Measurements from ENCODE around the gene SLC26A2. TPM values are rescaled to one million over a fixed set of nuclear protein-coding genes. Genes with fewer than 3 reads are reported as not detected.
"Not testable (repeated sequence)": the region's sequence is repeated elsewhere in the genome, so short reads cannot be mapped to it uniquely, and the experiment has no call there.

Gene SLC26A2
- total RNA-seq, 2 donors from 2014 or later = 6.9 to 8.9 TPM

- no peak overlapping the region for H3K4me3 Mint-ChIP-seq
- H3K27ac Mint-ChIP-seq = no peak overlapping the region
- peaks cover 100% of the 10 kb centered on the region for H3K36me3 Mint-ChIP-seq (ENCODE audit: low read depth)
- H3K4me1 Mint-ChIP-seq = peaks cover 6% of the 10 kb centered on the region
- H3K27me3 Mint-ChIP-seq = no peaks in the 10 kb centered on the region
- ATAC-seq (replicated peaks) = no peak
- no peaks in the 10 kb centered on the region for H3K9me3 Mint-ChIP-seq
These were observed 56.9 kb downstream of the SLC26A2 start for GRCh38 chr5:150017226-150018005.

DNA sequence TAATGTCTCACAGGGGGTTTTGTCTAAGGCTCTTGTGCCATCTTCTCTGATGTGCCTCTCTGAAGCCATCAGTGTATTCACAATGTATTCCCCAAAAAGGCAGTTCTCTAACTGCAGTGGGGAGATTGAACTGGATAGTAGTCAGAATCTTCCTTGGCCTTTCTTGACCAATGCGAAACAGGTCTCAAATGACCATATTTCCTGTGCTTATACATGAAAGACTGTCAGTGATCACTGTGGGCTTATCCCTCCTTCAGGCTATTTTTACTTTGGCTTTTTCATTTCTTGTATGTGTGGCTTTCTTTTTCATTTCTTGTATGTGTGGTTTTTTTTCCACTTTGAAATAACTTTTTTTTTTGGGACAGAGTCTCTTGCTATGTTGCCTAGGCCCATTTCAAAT lies 59.7 kb downstream of the SLC26A2 start:
- H3K4me3 Mint-ChIP-seq = no peak overlapping the region
- H3K9me3 Mint-ChIP-seq = no peaks in the 10 kb centered on the region
- peaks cover 6% of the 10 kb centered on the region for H3K4me1 Mint-ChIP-seq
- H3K36me3 Mint-ChIP-seq (ENCODE audit: low read depth) = peaks cover 99% of the 10 kb centered on the region
- peak; percentile 21 for ATAC-seq (replicated peaks)
- H3K27me3 Mint-ChIP-seq = no peaks in the 10 kb centered on the region
- peak overlapping the region; percentile 6 for H3K27ac Mint-ChIP-seq

DNA sequence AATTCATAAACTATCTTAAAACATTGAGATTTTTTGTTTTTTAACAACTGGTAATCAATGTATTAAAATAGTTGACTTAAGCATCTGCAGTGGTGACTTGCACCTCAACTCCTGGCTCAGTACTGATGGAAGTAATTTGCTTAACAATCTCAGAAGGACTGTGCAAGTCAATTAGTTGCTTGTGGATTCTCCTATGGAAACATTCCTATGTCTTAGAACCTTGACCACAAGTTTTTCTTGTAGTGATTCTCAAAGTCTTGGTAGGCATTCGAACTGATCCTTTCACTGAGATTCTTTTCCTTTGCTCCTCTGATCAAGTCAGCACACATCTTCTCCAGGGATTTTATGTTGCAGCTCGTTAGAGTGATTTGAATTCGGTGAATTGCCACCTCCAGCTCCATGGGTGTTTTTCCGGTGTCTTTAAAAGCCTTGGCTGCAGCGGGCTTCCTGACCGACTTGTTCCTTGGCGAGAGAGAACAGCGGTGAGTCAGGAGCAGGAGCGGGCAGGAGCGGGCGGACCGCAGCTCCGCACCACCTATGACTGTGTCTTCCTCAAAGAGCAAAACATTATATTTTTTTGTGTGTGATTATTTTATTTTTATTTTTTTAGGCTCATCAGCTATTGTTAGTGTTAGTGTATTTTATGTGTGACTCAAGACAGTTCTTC lies 61.1 kb downstream of the SLC26A2 start:
- Mint-ChIP-seq H3K27me3 (no peaks in the 10 kb centered on the region), H3K4me3 (no peak overlapping the region), H3K36me3 (ENCODE audit: low read depth) (peaks cover 99% of the 10 kb centered on the region), H3K9me3 (no peaks in the 10 kb centered on the region), H3K4me1 (peaks cover 6% of the 10 kb centered on the region), H3K27ac (peak overlapping the region; percentile 74)
- ATAC-seq (replicated peaks) = no peak

DNA sequence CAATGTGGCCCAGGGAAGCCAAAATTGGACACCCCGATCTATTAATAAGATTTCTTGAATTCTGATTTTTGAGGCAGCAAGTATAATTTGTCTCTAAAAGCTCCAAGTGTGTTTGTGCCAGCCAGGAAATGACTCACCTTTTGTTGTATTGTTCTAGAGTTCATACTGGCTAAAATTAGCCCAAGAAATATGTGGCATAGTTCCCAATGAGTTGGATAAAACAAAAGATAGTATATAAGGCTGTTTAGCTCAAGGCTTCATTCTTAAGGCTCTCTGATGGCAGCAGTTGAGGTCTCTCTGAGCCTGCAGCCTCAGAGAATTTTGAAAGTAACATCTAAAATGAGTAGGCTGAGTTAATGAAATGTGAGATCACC lies 61.6 kb downstream of the SLC26A2 start:
- no peaks in the 10 kb centered on the region for H3K9me3 Mint-ChIP-seq
- H3K36me3 Mint-ChIP-seq (ENCODE audit: low read depth) = peaks cover 99% of the 10 kb centered on the region
- peak overlapping the region; percentile 74 for H3K27ac Mint-ChIP-seq
- ATAC-seq (replicated peaks) = no peak
- H3K4me3 Mint-ChIP-seq = no peak overlapping the region
- no peaks in the 10 kb centered on the region for H3K27me3 Mint-ChIP-seq
- H3K4me1 Mint-ChIP-seq = peaks cover 6% of the 10 kb centered on the region

DNA sequence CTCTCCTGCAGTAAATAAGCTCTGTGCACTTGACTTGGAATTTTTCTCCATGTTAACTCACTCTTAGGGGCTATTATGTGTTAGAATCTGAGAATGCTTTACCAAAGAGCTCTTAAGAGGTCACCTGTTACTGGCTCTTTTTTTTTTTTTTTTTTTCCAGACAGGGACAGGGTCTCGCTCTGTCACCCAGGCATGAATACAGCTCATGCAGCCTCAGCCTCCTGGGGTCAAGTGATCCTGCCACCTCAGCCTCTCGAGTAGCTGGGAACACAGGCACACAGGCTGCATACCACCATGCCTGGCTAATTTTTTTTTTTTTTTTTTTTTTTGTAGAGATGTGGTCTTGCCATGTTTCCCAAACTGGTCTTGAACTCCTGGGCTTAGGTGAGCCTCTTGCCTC lies 62.1 kb downstream of the SLC26A2 start:
- H3K9me3 Mint-ChIP-seq = no peaks in the 10 kb centered on the region
- no peak for ATAC-seq (replicated peaks)
- H3K27me3 Mint-ChIP-seq = no peaks in the 10 kb centered on the region
- peak overlapping the region; percentile 74 for H3K27ac Mint-ChIP-seq
- peaks cover 6% of the 10 kb centered on the region for H3K4me1 Mint-ChIP-seq
- no peak overlapping the region for H3K4me3 Mint-ChIP-seq
- peaks cover 99% of the 10 kb centered on the region for H3K36me3 Mint-ChIP-seq (ENCODE audit: low read depth)

GRCh38 chr5:150023136-150023535 lies 62.6 kb downstream of the SLC26A2 start:
- H3K27me3 Mint-ChIP-seq = no peaks in the 10 kb centered on the region
- H3K36me3 Mint-ChIP-seq (ENCODE audit: low read depth) = peaks cover 99% of the 10 kb centered on the region
- no peak overlapping the region for H3K4me3 Mint-ChIP-seq
- peaks cover 6% of the 10 kb centered on the region for H3K4me1 Mint-ChIP-seq
- ATAC-seq (replicated peaks) = no peak
- H3K9me3 Mint-ChIP-seq = no peaks in the 10 kb centered on the region
- H3K27ac Mint-ChIP-seq = no peak overlapping the region

- peaks cover 99% of the 10 kb centered on the region for H3K36me3 Mint-ChIP-seq (ENCODE audit: low read depth)
- no peak overlapping the region for H3K4me3 Mint-ChIP-seq
- no peaks in the 10 kb centered on the region for H3K27me3 Mint-ChIP-seq
- H3K4me1 Mint-ChIP-seq = peaks cover 6% of the 10 kb centered on the region
- ATAC-seq (replicated peaks) = no peak
- no peaks in the 10 kb centered on the region for H3K9me3 Mint-ChIP-seq
- H3K27ac Mint-ChIP-seq = peak overlapping the region; percentile 23
These were observed 63.9 kb downstream of the SLC26A2 start for GRCh38 chr5:150024346-150024984.

- no peak overlapping the region for H3K27ac Mint-ChIP-seq
- H3K27me3 Mint-ChIP-seq = no peaks in the 10 kb centered on the region
- H3K36me3 Mint-ChIP-seq (ENCODE audit: low read depth) = peaks cover 98% of the 10 kb centered on the region
- peaks cover 6% of the 10 kb centered on the region for H3K4me1 Mint-ChIP-seq
- ATAC-seq (replicated peaks) = no peak
- no peak overlapping the region for H3K4me3 Mint-ChIP-seq
- H3K9me3 Mint-ChIP-seq = no peaks in the 10 kb centered on the region
These were observed 66.2 kb downstream of the SLC26A2 start for GRCh38 chr5:150026682-150027172.

GRCh38 chr5:150028047-150028446 lies 67.5 kb downstream of the SLC26A2 start:
- not testable (repeated sequence) for ATAC-seq (replicated peaks); H3K4me3 Mint-ChIP-seq; H3K9me3 Mint-ChIP-seq; H3K4me1 Mint-ChIP-seq; H3K27me3 Mint-ChIP-seq; H3K27ac Mint-ChIP-seq
- H3K36me3 Mint-ChIP-seq (ENCODE audit: low read depth) = peaks cover 98% of the 10 kb centered on the region

DNA sequence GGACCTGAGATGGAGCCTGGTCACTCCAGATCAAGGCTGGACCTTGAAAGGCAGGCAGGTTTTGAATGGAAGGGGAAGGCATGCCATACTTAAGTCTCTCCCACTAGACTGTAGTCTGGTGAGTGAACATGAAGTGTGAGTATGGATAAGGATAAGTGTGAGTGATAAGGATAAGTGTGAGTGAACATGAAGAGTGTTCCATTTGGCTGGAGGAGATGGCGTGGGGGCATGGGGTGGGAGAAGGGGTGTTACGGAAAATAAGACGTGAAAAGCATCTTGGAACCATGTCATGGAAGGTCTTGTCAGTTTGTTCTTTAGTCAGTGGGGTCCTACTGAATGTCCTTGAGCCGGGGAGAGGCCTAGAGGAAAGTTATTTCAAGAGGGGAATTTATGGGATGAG lies 72.8 kb downstream of the SLC26A2 start:
- no peak overlapping the region for H3K4me3 Mint-ChIP-seq
- H3K27ac Mint-ChIP-seq = peak overlapping the region; percentile 8
- ATAC-seq (replicated peaks) = no peak
- no peaks in the 10 kb centered on the region for H3K9me3 Mint-ChIP-seq
- no peaks in the 10 kb centered on the region for H3K27me3 Mint-ChIP-seq
- H3K4me1 Mint-ChIP-seq = no peaks in the 10 kb centered on the region
- peaks cover 99% of the 10 kb centered on the region for H3K36me3 Mint-ChIP-seq (ENCODE audit: low read depth)

GRCh38 chr5:150034662-150035061 lies 74.1 kb downstream of the SLC26A2 start:
- no peak overlapping the region for H3K4me3 Mint-ChIP-seq
- H3K9me3 Mint-ChIP-seq = no peaks in the 10 kb centered on the region
- no peak for ATAC-seq (replicated peaks)
- H3K27ac Mint-ChIP-seq = peak overlapping the region; percentile 8
- no peaks in the 10 kb centered on the region for H3K4me1 Mint-ChIP-seq
- peaks cover 99% of the 10 kb centered on the region for H3K36me3 Mint-ChIP-seq (ENCODE audit: low read depth)
- H3K27me3 Mint-ChIP-seq = no peaks in the 10 kb centered on the region

DNA sequence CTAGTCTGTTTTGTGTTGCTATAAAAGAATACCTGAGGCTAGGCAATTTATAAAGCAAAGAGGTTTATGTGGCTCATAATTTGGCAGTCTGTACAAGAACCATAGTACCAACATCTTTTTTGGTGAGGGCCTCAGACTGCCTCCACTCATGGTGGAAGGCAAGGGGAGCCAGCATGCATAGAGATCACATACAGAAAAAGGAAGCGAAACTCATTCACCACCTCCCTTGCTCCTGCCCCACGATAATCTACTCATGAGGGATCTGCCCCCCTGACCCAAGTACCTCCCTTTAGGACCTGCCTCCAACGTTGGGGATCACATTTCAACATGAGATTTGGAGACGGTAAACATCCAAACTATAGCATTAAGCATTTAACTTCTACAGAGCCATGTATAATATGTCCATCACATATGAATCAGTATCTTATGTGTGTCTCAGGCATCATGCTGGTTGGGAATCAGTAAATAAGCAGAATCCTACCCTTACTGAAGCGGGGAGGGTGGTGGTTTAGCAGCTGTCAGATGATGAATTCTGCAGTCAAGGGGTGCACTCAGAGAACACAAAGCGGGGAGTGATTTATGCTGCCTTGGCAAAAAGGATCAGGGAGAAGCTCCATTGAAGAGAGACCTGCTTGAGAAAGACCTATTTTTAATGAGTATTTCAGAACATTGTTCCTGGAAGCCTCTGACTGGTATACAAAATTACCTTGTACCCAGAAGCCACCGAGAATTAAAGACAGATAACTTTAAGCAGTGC lies 74.8 kb downstream of the SLC26A2 start:
- Mint-ChIP-seq H3K4me1 (no peaks in the 10 kb centered on the region), H3K4me3 (no peak overlapping the region), H3K27ac (peak overlapping the region; percentile 8), H3K9me3 (no peaks in the 10 kb centered on the region), H3K36me3 (ENCODE audit: low read depth) (peaks cover 100% of the 10 kb centered on the region), H3K27me3 (no peaks in the 10 kb centered on the region)
- ATAC-seq (replicated peaks) = no peak

DNA sequence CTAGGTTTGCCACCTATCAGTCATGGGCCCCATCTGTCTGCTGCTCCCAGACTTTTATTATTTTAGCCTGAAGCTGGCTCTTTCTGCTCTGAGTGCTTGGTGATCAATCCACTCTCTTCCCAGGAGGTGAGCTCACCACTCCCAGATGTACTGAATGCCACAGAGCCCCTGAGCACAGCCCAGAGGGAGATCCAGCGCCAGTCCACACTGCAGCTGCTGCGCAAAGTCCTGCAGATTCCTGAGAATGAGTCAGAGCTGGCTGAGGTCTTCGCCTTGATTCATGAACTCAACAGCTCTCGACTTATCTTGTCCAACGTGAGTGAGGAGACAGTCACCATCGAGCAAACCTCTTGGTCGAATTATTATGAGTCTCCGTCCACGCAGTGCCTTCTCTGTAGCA lies 76.0 kb downstream of the SLC26A2 start:
- H3K4me3 Mint-ChIP-seq = no peak overlapping the region
- H3K4me1 Mint-ChIP-seq = no peaks in the 10 kb centered on the region
- no peaks in the 10 kb centered on the region for H3K9me3 Mint-ChIP-seq
- H3K36me3 Mint-ChIP-seq (ENCODE audit: low read depth) = peaks cover 100% of the 10 kb centered on the region
- H3K27ac Mint-ChIP-seq = no peak overlapping the region
- ATAC-seq (replicated peaks) = no peak
- H3K27me3 Mint-ChIP-seq = no peaks in the 10 kb centered on the region
